Retinal pigment epithelial cell (primary cell): ENCODE data around the gene DLG5.

Experiments
- DNase-seq: peaks from one replicate; pipeline ENCODE4 v3.0.0-alpha.2; 2010; ENCODE audit warnings: low read depth
- H3K4me3 ChIP-seq: 2 replicates; pipeline ENCODE4 v1.5.1; 2011; ENCODE audit warnings: mild to moderate bottlenecking, low read length, control low read depth, moderate library complexity
- TF ChIP-seq, protein P1 (sequence below): conservative IDR thresholded peaks from 2 replicates; pipeline ENCODE4 v1.5.1; 2011; ENCODE audit warnings: low read depth, low read length, control low read depth, inconsistent platforms

The DLG5 gene

DNA sequence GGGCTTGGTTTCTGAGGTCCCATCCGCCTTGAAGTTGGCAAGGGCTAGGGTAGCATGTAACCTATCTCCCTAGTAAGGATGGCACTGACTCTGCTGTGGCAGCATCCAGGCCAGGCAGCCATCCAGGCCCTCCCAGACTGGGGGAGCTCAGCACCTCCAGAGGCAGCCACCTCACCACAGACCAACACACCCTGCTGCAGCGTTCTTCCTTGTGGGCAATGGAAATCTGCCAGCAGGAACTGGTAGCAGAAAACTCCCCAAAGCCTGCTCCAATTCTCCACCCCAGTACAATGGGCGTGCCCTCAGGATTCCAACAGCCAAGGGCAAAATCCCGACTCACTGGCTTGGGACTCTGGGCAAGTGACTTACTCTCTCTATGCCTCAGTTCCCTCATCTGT lies 27.5 kb downstream of the DLG5 start:
- DNase-seq = peak; percentile 46
- TF ChIP-seq, protein P1, sequence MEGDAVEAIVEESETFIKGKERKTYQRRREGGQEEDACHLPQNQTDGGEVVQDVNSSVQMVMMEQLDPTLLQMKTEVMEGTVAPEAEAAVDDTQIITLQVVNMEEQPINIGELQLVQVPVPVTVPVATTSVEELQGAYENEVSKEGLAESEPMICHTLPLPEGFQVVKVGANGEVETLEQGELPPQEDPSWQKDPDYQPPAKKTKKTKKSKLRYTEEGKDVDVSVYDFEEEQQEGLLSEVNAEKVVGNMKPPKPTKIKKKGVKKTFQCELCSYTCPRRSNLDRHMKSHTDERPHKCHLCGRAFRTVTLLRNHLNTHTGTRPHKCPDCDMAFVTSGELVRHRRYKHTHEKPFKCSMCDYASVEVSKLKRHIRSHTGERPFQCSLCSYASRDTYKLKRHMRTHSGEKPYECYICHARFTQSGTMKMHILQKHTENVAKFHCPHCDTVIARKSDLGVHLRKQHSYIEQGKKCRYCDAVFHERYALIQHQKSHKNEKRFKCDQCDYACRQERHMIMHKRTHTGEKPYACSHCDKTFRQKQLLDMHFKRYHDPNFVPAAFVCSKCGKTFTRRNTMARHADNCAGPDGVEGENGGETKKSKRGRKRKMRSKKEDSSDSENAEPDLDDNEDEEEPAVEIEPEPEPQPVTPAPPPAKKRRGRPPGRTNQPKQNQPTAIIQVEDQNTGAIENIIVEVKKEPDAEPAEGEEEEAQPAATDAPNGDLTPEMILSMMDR = no peak
- H3K4me3 ChIP-seq = no peak overlapping the region

DNA sequence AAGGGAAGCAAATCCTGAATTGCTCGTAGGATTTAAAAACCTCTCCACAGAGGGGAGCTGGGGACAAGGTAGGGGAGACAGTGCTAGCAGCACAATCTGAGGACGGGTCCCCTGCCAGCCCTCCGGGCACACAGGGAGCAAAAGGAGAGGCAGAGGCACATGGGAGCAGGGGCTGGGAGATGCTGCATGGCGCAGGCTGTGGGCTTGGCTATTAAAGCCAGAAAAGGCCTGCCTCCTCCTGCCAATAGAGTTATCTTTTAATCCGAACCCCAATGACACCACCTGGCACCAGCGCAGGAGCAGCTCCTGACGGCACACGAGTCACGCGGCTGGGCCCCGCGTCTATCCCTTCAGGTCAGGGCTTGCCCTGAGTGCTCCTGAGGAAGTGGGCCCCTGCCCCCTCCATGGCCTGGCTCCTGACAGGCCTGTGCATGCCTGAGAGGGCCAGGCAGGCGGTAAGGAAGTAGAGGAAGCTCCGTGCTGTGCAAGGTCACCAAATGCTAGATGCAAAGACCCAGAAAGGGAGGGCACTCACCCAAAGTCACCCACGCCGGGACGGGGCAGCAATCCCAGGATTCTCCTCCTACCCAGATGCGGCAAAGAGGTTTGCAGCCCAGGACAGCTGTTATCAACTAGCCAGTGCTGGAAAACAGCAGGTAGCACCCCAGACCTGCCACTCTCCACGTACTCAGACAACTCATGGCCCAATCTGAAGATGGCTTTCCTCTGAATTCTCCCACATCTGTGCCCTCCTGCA lies 28.1 kb downstream of the DLG5 start:
- H3K4me3 ChIP-seq = no peak overlapping the region
- peak; percentile 83 for DNase-seq
- TF ChIP-seq, protein P1 = no peak

DNA sequence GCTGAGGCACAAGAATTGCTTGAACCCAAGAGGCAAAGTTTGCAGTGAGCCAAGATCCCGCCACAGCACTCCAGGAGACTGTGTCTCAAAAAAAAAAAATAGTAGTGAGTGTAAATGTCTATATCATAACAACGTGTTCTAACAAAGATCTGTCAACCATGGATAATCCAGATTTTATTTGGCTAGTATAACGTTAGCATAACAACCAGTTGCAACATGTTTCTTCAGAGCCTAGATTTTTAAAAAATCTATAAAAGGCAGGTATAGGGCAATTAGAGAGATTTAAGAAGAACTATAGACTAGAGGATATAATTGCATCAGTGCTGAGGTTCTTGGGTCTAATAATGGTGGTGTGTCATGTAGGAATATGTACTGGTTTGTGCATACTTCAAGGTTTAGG lies 30.5 kb downstream of the DLG5 start:
- DNase-seq = no peak
- TF ChIP-seq, protein P1 = no peak

DNA sequence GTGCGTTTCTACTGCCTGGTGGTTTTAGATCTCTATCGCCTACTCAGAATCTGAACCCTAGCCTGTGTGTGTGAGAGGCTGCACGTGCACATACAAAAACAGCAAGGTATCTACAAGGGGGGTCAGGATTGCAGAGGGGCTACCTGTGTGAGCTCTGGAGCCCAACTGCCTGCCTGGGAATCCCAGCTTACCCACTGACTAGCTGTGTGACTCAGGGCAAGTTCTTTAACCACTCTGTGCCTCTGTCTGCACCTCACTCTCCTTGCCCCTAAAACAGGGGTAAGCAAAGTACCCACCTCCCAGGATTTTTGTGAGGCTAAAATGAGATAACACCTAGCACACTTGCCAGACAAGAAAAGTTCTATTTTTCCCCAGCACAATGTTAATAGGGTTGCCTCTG lies 32.5 kb downstream of the DLG5 start:
- no peak for DNase-seq
- no peak overlapping the region for H3K4me3 ChIP-seq
- TF ChIP-seq, protein P1 = no peak

More for the DNA sequence above, 30.5 kb downstream of the DLG5 start:
- no peak overlapping the region for H3K4me3 ChIP-seq

DNA sequence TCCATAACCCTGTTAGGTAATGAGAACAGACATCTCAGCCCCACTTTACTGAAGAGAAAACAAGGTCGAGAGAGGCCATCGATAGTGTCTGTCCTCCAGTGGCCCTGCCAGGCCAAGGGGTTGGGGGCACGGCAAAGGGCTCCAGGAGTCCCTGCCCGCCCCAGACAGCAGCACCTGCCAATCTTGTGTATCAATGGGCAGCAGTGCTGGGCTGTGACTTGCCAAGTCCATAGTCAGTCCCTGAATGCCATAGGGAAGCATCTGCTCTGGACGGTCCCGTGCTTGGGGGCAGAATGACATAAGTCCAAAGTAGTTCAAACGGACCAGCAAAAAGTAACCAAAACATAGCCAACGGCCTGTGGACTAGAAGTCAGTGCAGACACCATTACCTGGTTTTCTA lies 33.2 kb downstream of the DLG5 start:
- TF ChIP-seq, protein P1 = no peak
- H3K4me3 ChIP-seq = no peak overlapping the region
- no peak for DNase-seq

DNA sequence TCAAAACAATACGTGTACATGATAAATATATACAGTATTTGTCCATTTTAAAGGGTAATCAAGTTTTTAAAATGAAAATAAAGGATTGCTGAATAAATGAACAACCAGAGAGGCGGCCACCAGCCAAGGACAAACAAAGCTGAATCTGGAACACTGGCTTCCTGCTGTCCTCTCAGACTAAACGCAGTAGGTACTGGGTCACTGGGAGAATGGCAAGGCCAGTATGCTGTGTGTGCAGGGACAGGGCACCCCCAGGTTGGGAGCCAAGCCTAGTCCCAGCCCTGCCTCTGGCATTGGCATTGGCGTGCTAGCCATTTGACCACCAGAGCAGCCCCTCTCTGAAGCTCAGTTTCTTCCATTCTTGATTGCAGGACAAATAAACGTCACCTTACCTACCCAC lies 33.8 kb downstream of the DLG5 start:
- TF ChIP-seq, protein P1 = no peak
- DNase-seq = no peak
- no peak overlapping the region for H3K4me3 ChIP-seq

DNA sequence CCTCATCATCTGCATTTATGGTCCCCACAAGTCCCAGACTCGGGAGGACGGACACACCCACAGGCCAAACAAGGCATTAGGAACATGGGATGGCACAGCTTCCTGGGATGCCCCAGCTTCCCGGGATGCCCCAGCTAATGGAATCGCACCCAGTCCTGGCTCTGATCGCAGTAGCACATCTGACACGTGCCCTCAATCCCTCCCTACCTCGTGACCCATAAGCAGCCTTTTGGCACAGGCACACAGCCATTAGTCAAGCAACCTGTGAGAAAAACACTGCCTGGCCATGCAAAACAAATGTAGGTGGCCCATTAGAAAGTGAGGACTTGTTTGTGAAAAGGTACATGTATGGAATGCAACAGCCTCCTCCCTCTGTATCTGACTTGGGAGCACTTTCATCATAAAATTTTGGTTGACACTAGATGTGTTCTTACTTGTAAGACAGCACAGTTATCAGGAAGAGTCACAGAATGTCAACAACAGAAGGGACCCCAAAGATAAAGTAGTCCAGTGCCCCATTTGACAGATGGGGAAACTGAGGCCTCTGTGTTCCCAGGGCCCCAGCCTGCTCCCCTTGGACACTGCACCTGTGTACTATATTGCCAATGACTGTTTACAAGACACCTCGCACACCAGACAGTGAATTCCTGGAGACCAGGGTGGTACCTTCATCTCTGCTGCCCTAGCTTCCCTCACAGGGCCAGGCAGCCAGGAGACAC lies 34.4 kb downstream of the DLG5 start:
- peak; percentile 68 for DNase-seq
- no peak overlapping the region for H3K4me3 ChIP-seq
- TF ChIP-seq, protein P1 = no peak
